Amniotic stem cell (primary cell): ENCODE measurements around the gene CLCNKB.
"Not testable (repeated sequence)": the region's sequence is repeated elsewhere in the genome, so short reads cannot be mapped to it uniquely, and the experiment has no call there.

Experiments
- DNase-seq: peaks from one replicate; lab custom pipeline; 2025; lab: John Stamatoyannopoulos, UW

The CLCNKB gene

GRCh38 chr1:16015491-16015890 lies 28.1 kb upstream of the CLCNKB start:
- DNase-seq: no peak

GRCh38 chr1:16015960-16016901 lies 27.4 kb upstream of the CLCNKB start:
- DNase-seq: no peak

- DNase-seq: no peak
These were observed 26.5 kb upstream of the CLCNKB start for GRCh38 chr1:16017076-16017460.

- DNase-seq: peak; percentile 53
These were observed 25.9 kb upstream of the CLCNKB start, which contains the start of gene HSPB7 for GRCh38 chr1:16017461-16018303. TSS of gene HSPB7 (minus strand) at chr1:16018043. CDS start at chr1:16017963, 80 bp downstream.

GRCh38 chr1:16018308-16018707 lies 25.3 kb upstream of the CLCNKB start:
- no peak for DNase-seq

- DNase-seq: no peak
These were observed 24.6 kb upstream of the CLCNKB start for GRCh38 chr1:16018749-16019643.

GRCh38 chr1:16019644-16020277 lies 23.8 kb upstream of the CLCNKB start:
- DNase-seq: no peak

- DNase-seq: no peak
These were observed 23.3 kb upstream of the CLCNKB start for GRCh38 chr1:16020325-16020724.

- DNase-seq: not testable (repeated sequence)
These were observed 22.7 kb upstream of the CLCNKB start for GRCh38 chr1:16020878-16021277.

- DNase-seq: no peak
These were observed 21.9 kb upstream of the CLCNKB start, which contains the start of gene CLCNKA for GRCh38 chr1:16021681-16022080. TSS of gene CLCNKA (plus strand) at chr1:16022036. CDS start at chr1:16022620, 584 bp downstream.

- DNase-seq: no peak
These were observed 21.2 kb upstream of the CLCNKB start for GRCh38 chr1:16022393-16022792.

GRCh38 chr1:16023050-16023653 lies 20.4 kb upstream of the CLCNKB start:
- DNase-seq: no peak

GRCh38 chr1:16026302-16026701 lies 17.3 kb upstream of the CLCNKB start:
- DNase-seq: not testable (repeated sequence)

GRCh38 chr1:16026723-16027484 lies 16.7 kb upstream of the CLCNKB start:
- DNase-seq: no peak

GRCh38 chr1:16028237-16029002 lies 15.2 kb upstream of the CLCNKB start:
- no peak for DNase-seq

- DNase-seq: not testable (repeated sequence)
These were observed 14.6 kb upstream of the CLCNKB start for GRCh38 chr1:16029003-16029268.

- DNase-seq: no peak
These were observed 14.3 kb upstream of the CLCNKB start for GRCh38 chr1:16029288-16029687.

- DNase-seq: no peak
These were observed 12.0 kb upstream of the CLCNKB start for GRCh38 chr1:16031551-16031950.

GRCh38 chr1:16032388-16033102 lies 11.0 kb upstream of the CLCNKB start:
- DNase-seq: peak; percentile 20
